ENCODE results near the gene C2CD5. TPM values are rescaled to one million over a fixed set of nuclear protein-coding genes. Genes with fewer than 3 reads are reported as not detected.

The C2CD5 gene
- total and polyA plus RNA-seq, 2 of the 13 experiments (the other 11 are each of a cell fraction or from before 2014, with no cell fraction given): 12.6 to 14.6 TPM

DNA sequence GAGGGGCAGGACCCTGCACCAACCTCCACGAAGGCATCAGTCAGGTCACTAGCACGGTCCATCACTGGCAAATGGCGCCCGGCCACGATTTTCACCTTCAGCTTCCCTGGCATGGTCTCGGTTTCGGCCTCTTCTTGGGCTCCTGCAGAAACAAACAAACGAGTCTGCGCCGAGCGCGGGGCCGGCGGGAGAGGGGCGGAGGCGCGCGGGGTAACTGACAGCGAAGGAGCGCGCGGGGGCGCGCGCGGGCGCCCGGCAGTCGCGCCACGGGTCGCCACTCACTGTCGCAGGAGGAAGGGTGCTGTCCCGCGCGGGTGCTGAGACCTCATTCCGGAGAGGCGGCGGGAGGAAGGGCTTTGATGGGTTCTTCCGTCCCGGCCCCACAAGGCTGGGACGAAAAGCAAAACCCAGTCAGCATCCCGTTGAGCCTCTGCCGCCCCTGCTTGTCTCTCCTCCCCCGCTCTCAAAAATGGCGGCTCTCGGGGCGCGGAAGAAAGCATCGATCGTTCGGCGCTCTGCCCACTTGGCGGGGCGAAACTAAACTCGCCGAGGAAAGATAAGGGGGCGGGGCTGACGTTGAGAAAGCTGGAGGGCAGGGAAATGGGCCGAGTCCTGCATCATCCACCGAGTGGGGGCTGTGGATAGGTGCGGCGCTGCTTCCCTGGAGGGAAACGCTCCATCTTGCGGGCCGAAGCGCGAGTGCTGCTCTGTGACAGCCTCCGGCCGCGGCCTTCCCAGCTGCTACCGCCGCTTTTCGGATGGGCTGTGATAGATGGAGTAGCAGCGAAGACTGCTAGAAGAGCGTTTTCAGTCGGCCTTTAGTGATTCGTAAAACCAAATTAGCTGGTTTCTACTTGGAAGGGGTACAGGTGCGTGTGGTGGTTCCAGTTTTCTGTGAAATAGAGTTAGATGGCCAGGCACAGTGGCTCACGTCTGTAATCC, at the start of gene C2CD5 (continued):
- peak; percentile 67; the same call in 1 of the 2 replicates for TF ChIP-seq SIX1 (CRISPR knock-in tag; IDR thresholded peaks at IDR 0.05; ENCODE audit: borderline replicate concordance)
- TF ChIP-seq NFYB (CRISPR knock-in tag; IDR thresholded peaks at IDR 0.05): 0 out of 2 replicates have a peak, but pooled peaks have one; percentile 33
- TF ChIP-seq BHLHE40 (IDR thresholded peaks at IDR 0.05; ENCODE audit: low read length): peak; percentile 38
- TF ChIP-seq ZNF598 (CRISPR knock-in tag; IDR thresholded peaks at IDR 0.05; ENCODE audit: borderline replicate concordance): no peak
- peak; percentile 81 for TF ChIP-seq GABPB1 (CRISPR knock-in tag; IDR thresholded peaks at IDR 0.05)
- TF ChIP-seq, protein P1, sequence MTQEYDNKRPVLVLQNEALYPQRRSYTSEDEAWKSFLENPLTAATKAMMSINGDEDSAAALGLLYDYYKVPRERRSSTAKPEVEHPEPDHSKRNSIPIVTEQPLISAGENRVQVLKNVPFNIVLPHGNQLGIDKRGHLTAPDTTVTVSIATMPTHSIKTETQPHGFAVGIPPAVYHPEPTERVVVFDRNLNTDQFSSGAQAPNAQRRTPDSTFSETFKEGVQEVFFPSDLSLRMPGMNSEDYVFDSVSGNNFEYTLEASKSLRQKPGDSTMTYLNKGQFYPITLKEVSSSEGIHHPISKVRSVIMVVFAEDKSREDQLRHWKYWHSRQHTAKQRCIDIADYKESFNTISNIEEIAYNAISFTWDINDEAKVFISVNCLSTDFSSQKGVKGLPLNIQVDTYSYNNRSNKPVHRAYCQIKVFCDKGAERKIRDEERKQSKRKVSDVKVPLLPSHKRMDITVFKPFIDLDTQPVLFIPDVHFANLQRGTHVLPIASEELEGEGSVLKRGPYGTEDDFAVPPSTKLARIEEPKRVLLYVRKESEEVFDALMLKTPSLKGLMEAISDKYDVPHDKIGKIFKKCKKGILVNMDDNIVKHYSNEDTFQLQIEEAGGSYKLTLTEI (CRISPR knock-in tag; conservative IDR thresholded peaks at IDR 0.05): no peak
- 0 out of 2 replicates have a peak, but pooled peaks have one; percentile 63 for TF ChIP-seq MXD4 (CRISPR knock-in tag; IDR thresholded peaks at IDR 0.05)
- no peak; the same call in 1 of the 2 replicates for TF ChIP-seq ZBTB37 (CRISPR knock-in tag; IDR thresholded peaks at IDR 0.05)
- TF ChIP-seq TFE3 (CRISPR knock-in tag; IDR thresholded peaks at IDR 0.05): no peak
- TF ChIP-seq ZSCAN21 (CRISPR knock-in tag; IDR thresholded peaks at IDR 0.05; ENCODE audit: borderline replicate concordance): peak; percentile 82
- TF ChIP-seq HMG20B (CRISPR knock-in tag; conservative IDR thresholded peaks at IDR 0.05): peak; percentile 90
- TF ChIP-seq KAT2B (IDR thresholded peaks at IDR 0.05; ENCODE audit: borderline replicate concordance, low read depth, low read length): no peak
- no peak for TF ChIP-seq FOSL1 (CRISPR knock-in tag; IDR thresholded peaks at IDR 0.05; ENCODE audit: borderline replicate concordance)
- 0 out of 2 replicates have a peak, but pooled peaks have one; percentile 22 for TF ChIP-seq ZKSCAN8 (CRISPR knock-in tag; IDR thresholded peaks at IDR 0.05; ENCODE audit: borderline replicate concordance)
- TF ChIP-seq, protein P2, sequence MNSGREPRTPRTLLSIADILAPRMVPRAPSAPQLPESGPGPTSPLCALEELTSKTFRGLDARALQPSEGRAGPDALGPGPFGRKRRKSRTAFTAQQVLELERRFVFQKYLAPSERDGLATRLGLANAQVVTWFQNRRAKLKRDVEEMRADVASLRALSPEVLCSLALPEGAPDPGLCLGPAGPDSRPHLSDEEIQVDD (CRISPR knock-in tag; IDR thresholded peaks at IDR 0.05; ENCODE audit: borderline replicate concordance): peak; percentile 52; the same call in 1 of the 2 replicates
- TF ChIP-seq PRMT3 (CRISPR knock-in tag; IDR thresholded peaks at IDR 0.05; ENCODE audit: borderline replicate concordance, low read depth): no peak; the same call in 1 of the 2 replicates
- TF ChIP-seq ZSCAN31 (CRISPR knock-in tag; IDR thresholded peaks at IDR 0.05; ENCODE audit: low read depth): peak; percentile 95
- TF ChIP-seq, protein P3, sequence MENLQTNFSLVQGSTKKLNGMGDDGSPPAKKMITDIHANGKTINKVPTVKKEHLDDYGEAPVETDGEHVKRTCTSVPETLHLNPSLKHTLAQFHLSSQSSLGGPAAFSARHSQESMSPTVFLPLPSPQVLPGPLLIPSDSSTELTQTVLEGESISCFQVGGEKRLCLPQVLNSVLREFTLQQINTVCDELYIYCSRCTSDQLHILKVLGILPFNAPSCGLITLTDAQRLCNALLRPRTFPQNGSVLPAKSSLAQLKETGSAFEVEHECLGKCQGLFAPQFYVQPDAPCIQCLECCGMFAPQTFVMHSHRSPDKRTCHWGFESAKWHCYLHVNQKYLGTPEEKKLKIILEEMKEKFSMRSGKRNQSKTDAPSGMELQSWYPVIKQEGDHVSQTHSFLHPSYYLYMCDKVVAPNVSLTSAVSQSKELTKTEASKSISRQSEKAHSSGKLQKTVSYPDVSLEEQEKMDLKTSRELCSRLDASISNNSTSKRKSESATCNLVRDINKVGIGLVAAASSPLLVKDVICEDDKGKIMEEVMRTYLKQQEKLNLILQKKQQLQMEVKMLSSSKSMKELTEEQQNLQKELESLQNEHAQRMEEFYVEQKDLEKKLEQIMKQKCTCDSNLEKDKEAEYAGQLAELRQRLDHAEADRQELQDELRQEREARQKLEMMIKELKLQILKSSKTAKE (CRISPR knock-in tag; IDR thresholded peaks at IDR 0.05; ENCODE audit: borderline replicate concordance): peak; percentile 42; the same call in 1 of the 2 replicates
- TF ChIP-seq BRCA1 (CRISPR knock-in tag; IDR thresholded peaks at IDR 0.05): peak; percentile 77; the same call in 1 of the 2 replicates
